WTC11 (cell line): ENCODE results near the gene HHAT. TPM values are rescaled to one million over a fixed set of nuclear protein-coding genes. Genes with fewer than 3 reads are reported as not detected.

Experiments
- ATAC-seq: fragments of 200-7000 bp; cut with Tn5 transposase; 2 replicates; pipeline ENCODE4 v1.10.0; 2021; ENCODE audit warnings: mild to moderate bottlenecking, moderate library complexity
- CTCF ChIA-PET: fragments of 300-600 bp; sonication (Branson Sonifier 250); formaldehyde crosslinking; loops from one replicate; lab custom pipeline; 2021; ENCODE audit warnings: antibody characterized with exemption; lab: Charles Lee
- POLR2A ChIA-PET: fragments of 350-600 bp; sonication (Branson Sonifier 250); formaldehyde crosslinking; loops from one replicate; lab custom pipeline; 2021; ENCODE audit warnings: antibody characterized with exemption; lab: Charles Lee
- DNase-seq: peaks from one replicate; pipeline ENCODE4 v3.0.0; 2021; ENCODE audit warnings: low spot score
- H3K27ac Mint-ChIP-seq: 2 replicates; pipeline ENCODE4 v1.8.0; 2021; ENCODE audit warnings: mixed read lengths
- H3K27me3 Mint-ChIP-seq: 2 replicates; pipeline ENCODE4 v1.8.0; 2021; ENCODE audit warnings: low read depth, mild to moderate bottlenecking, moderate library complexity, mixed read lengths
- H3K36me3 Mint-ChIP-seq: 2 replicates; pipeline ENCODE4 v1.8.0; 2021; ENCODE audit warnings: mixed read lengths
- H3K4me1 Mint-ChIP-seq: 2 replicates; pipeline ENCODE4 v1.8.0; 2022; ENCODE audit warnings: mixed read lengths
- H3K4me3 Mint-ChIP-seq: 2 replicates; pipeline ENCODE4 v1.8.0; 2021; ENCODE audit warnings: mild to moderate bottlenecking, moderate library complexity, mixed read lengths
- H3K9me3 Mint-ChIP-seq: 2 replicates; pipeline ENCODE4 v1.8.0; 2021; ENCODE audit warnings: mixed read lengths
- ATF2 ChIP-seq: sonication (generic); formaldehyde crosslinking; IDR thresholded peaks from 2 replicates; pipeline ENCODE4 v1.8.1; 2022; ENCODE audit warnings: low read depth, missing genetic modification reagents, borderline replicate concordance
- CDX4 ChIP-seq: fragments of 250-450 bp; sonication (Bioruptor Pico); IDR thresholded peaks from 2 replicates; pipeline ENCODE4 v1.9.0; 2021; ENCODE audit warnings: moderate library complexity, mild to moderate bottlenecking, inconsistent platforms, borderline replicate concordance
- E2F4 ChIP-seq: sonication (generic); formaldehyde crosslinking; IDR thresholded peaks from 2 replicates; pipeline ENCODE4 v1.8.1; 2022; ENCODE audit warnings: low read depth, mild to moderate bottlenecking, moderate library complexity, missing genetic modification reagents, borderline replicate concordance
- FOXP4 ChIP-seq: sonication (generic); formaldehyde crosslinking; IDR thresholded peaks from 2 replicates; pipeline ENCODE4 v1.8.0; 2022; ENCODE audit warnings: mild to moderate bottlenecking, missing genetic modification reagents
- GABPB1 ChIP-seq: sonication (generic); formaldehyde crosslinking; IDR thresholded peaks from 2 replicates; pipeline ENCODE4 v1.8.1; 2023; ENCODE audit warnings: mild to moderate bottlenecking, missing genetic modification reagents
- HMGA2 ChIP-seq: fragments of 250-450 bp; sonication (Bioruptor Pico); IDR thresholded peaks from 2 replicates; pipeline ENCODE4 v1.4.0; 2021; ENCODE audit warnings: mild to moderate bottlenecking, moderate library complexity
- HMGXB4 ChIP-seq: sonication (generic); formaldehyde crosslinking; IDR thresholded peaks from 2 replicates; pipeline ENCODE4 v1.8.1; 2023; ENCODE audit warnings: mild to moderate bottlenecking, moderate library complexity, missing genetic modification reagents
- JUN ChIP-seq: sonication (generic); formaldehyde crosslinking; IDR thresholded peaks from 2 replicates; pipeline ENCODE4 v1.8.0; 2023; ENCODE audit warnings: mild to moderate bottlenecking, missing genetic modification reagents
- KAT7 ChIP-seq: sonication (generic); formaldehyde crosslinking; IDR thresholded peaks from 2 replicates; pipeline ENCODE4 v1.8.1; 2023; ENCODE audit warnings: missing genetic modification reagents, mild to moderate bottlenecking, borderline replicate concordance
- MAX ChIP-seq: sonication (generic); formaldehyde crosslinking; IDR thresholded peaks from 2 replicates; pipeline ENCODE4 v1.8.0; 2022; ENCODE audit warnings: mild to moderate bottlenecking, missing genetic modification reagents
- MXD4 ChIP-seq: fragments of 250-450 bp; sonication (Bioruptor Pico); IDR thresholded peaks from 2 replicates; pipeline ENCODE4 v1.8.0; 2021; ENCODE audit warnings: mild to moderate bottlenecking, moderate library complexity, borderline replicate concordance
- PRDM15 ChIP-seq: sonication (generic); formaldehyde crosslinking; IDR thresholded peaks from 2 replicates; pipeline ENCODE4 v1.8.0; 2022; ENCODE audit warnings: missing genetic modification reagents
- PRRX2 ChIP-seq: fragments of 250-450 bp; sonication (Bioruptor Pico); IDR thresholded peaks from 2 replicates; pipeline ENCODE4 v1.8.0; 2021; ENCODE audit warnings: mild to moderate bottlenecking
- RELA ChIP-seq: sonication (generic); formaldehyde crosslinking; IDR thresholded peaks from 2 replicates; pipeline ENCODE4 v1.8.1; 2022; ENCODE audit warnings: missing genetic modification reagents, mild to moderate bottlenecking, borderline replicate concordance
- SMAD3 ChIP-seq: sonication (generic); formaldehyde crosslinking; IDR thresholded peaks from 2 replicates; pipeline ENCODE4 v1.8.0; 2022; ENCODE audit warnings: missing genetic modification reagents, mild to moderate bottlenecking, borderline replicate concordance
- ZMAT4 ChIP-seq: fragments of 250-450 bp; sonication (Bioruptor Pico); IDR thresholded peaks from 2 replicates; pipeline ENCODE4 v1.9.0; 2021; ENCODE audit warnings: mild to moderate bottlenecking
- ZNF219 ChIP-seq: sonication (generic); formaldehyde crosslinking; IDR thresholded peaks from 2 replicates; pipeline ENCODE4 v1.8.0; 2023; ENCODE audit warnings: missing genetic modification reagents, mild to moderate bottlenecking, borderline replicate concordance
- total RNA-seq: library from RNA; stranded (reverse); gene quantifications from 3 replicates; pipeline ENCODE4 v1.2.3, GENCODE V29; 2021

HHAT gene
- total RNA-seq, 1 experiment from 2014 or later: 0.39 TPM

GRCh38 chr1:210291786-210292230, 36.9 kb upstream of the HHAT start (continued):
- TF ChIP-seq JUN (CRISPR knock-in tag) (no peak), HMGA2 (no peak), ATF2 (no peak), PRRX2 (CRISPR knock-in tag) (no peak), PRDM15 (CRISPR knock-in tag) (no peak), CDX4 (CRISPR knock-in tag) (no peak)

GRCh38 chr1:210292231-210292871, 36.4 kb upstream of the HHAT start:
- Mint-ChIP-seq H3K4me3 (peak overlapping the region; percentile 63), H3K27me3 (peaks cover 36% of the 10 kb centered on the region), H3K4me1 (peaks cover 37% of the 10 kb centered on the region), H3K9me3 (no peaks in the 10 kb centered on the region), H3K36me3 (no peaks in the 10 kb centered on the region), H3K27ac (no peak overlapping the region)
- CTCF ChIA-PET: interaction anchor here (0.6 to 3.0 kb wide), 18 partner anchors 9 to 392 kb away, joined by 3 to 30 read pairs (median 5); no protein-coding TSS in a partner anchor
- DNase-seq (peak; percentile 84), ATAC-seq (peak; percentile 93)
- POLR2A ChIA-PET: interaction anchor here (0.8 to 2.2 kb wide), 2 partner anchors 41 to 50 kb away, joined by 3 to 17 read pairs; no protein-coding TSS in a partner anchor
- TF ChIP-seq KAT7 (CRISPR knock-in tag) (no peak), RELA (CRISPR knock-in tag) (no peak), MAX (CRISPR knock-in tag) (peak; percentile 88), E2F4 (no peak), GABPB1 (CRISPR knock-in tag) (no peak), HMGXB4 (CRISPR knock-in tag) (peak; percentile 88), MXD4 (no peak), ZNF219 (CRISPR knock-in tag) (no peak), ZMAT4 (CRISPR knock-in tag) (no peak), HMGA2 (no peak), PRRX2 (CRISPR knock-in tag) (no peak), FOXP4 (CRISPR knock-in tag) (peak; percentile 76; the same call in 1 of the 2 replicates), SMAD3 (CRISPR knock-in tag) (0 out of 2 replicates have a peak, but pooled peaks have one; percentile 36), PRDM15 (CRISPR knock-in tag) (no peak)
